GM19099 (cell line): ENCODE results near the gene UBE2F.

ENCODE experiments used
- POLR2A ChIP-seq: IDR thresholded peaks from 3 replicates; pipeline ENCODE4 v1.6.1; 2011; ENCODE audit warnings: low read depth; ENCODE audit not compliant: insufficient read length; ENCODE audit errors: extremely low read depth

UBE2F gene

GRCh38 chr2:237967463-237967951, 693 bp downstream of the UBE2F start:
- TF ChIP-seq POLR2A = no peak

- TF ChIP-seq POLR2A = no peak
Observed at GRCh38 chr2:237968048-237968862, 1.4 kb downstream of the UBE2F start.

- no peak for TF ChIP-seq POLR2A
Observed at GRCh38 chr2:237971661-237972060, 4.8 kb downstream of the UBE2F start.

GRCh38 chr2:237972211-237972610, 5.4 kb downstream of the UBE2F start:
- no peak for TF ChIP-seq POLR2A

GRCh38 chr2:237972936-237973335, 6.1 kb downstream of the UBE2F start:
- TF ChIP-seq POLR2A = no peak

GRCh38 chr2:237977380-237977779, 10.6 kb downstream of the UBE2F start:
- no peak for TF ChIP-seq POLR2A

- TF ChIP-seq POLR2A = no peak
Observed at GRCh38 chr2:237978058-237978712, 11.4 kb downstream of the UBE2F start.

GRCh38 chr2:237979331-237979730, 12.5 kb downstream of the UBE2F start:
- TF ChIP-seq POLR2A = no peak

- TF ChIP-seq POLR2A = no peak
Observed at GRCh38 chr2:237980087-237980486, 13.3 kb downstream of the UBE2F start.

- no peak for TF ChIP-seq POLR2A
Observed at GRCh38 chr2:237980751-237981150, 13.9 kb downstream of the UBE2F start.

- TF ChIP-seq POLR2A = no peak
Observed at GRCh38 chr2:237982039-237982725, 15.4 kb downstream of the UBE2F start.

- TF ChIP-seq POLR2A = no peak
Observed at GRCh38 chr2:237983922-237984321, 17.1 kb downstream of the UBE2F start.

- no peak for TF ChIP-seq POLR2A
Observed at GRCh38 chr2:237987268-237987667, 20.5 kb downstream of the UBE2F start.

- no peak for TF ChIP-seq POLR2A
Observed at GRCh38 chr2:237993701-237994100, 26.9 kb downstream of the UBE2F start.

GRCh38 chr2:237995036-237995435, 28.2 kb downstream of the UBE2F start:
- no peak for TF ChIP-seq POLR2A
